Measurements from ENCODE around the gene MS4A1. TPM values are rescaled to one million over a fixed set of nuclear protein-coding genes. Genes with fewer than 3 reads are reported as not detected.

The MS4A1 gene
- total and polyA plus RNA-seq, 2 of the 4 experiments (the other 2 are of a cell fraction) = not detected

- H3K23ac ChIP-seq (ENCODE audit: low read depth, low read length) = no peak overlapping the region
- H2BK20ac ChIP-seq (ENCODE audit: low read depth, low read length) = no peak overlapping the region
- no peak overlapping the region for H4K8ac ChIP-seq (ENCODE audit: low read depth in 2 of 2, low read length in 2 of 2)
- ChIA-PET POLR2A (ENCODE audit: unreplicated experiment) (no interaction called here), CTCF (no interaction called here)
- TF ChIP-seq RFX5 (IDR thresholded peaks at IDR 0.05; ENCODE audit: low read depth, low read length) = no peak
- TF ChIP-seq CTCF (conservative IDR thresholded peaks at IDR 0.05; ENCODE audit: low read depth, low read length) = no peak
- TF ChIP-seq MAZ (IDR thresholded peaks at IDR 0.05; ENCODE audit: borderline replicate concordance, low read depth, low read length) = no peak
- TF ChIP-seq MAFK (IDR thresholded peaks at IDR 0.05; ENCODE audit: low read depth, low read length) = no peak
- BruUV-seq (replicated peaks) = no TSS peak
- H3K27ac ChIP-seq (ENCODE audit: insufficient read depth, low read length) = no peak overlapping the region
- no peak overlapping the region for H2BK5ac ChIP-seq (ENCODE audit: low read depth, low read length, poor library complexity, severe bottlenecking)
- H3K79me1 ChIP-seq (ENCODE audit: low read depth in 1 of 2, low read length in 2 of 2) = no peaks in the 10 kb centered on the region
- H2BK120ac ChIP-seq (ENCODE audit: low read depth, low read length) = no peak overlapping the region
- no peak for ATAC-seq (ENCODE audit: low read depth)
- intact Hi-C loops (cut with micrococcal nuclease) (no loop called here), dilution Hi-C loops (cut with HindIII; ENCODE audit: low sequenced_read_pairs, unreplicated experiment) (no loop called here), in situ Hi-C loops (cut with MboI; ENCODE audit: low sequenced_read_pairs) (no loop called here)
- no peaks in the 10 kb centered on the region for H4K20me1 ChIP-seq (ENCODE audit: insufficient read depth, low read length)
- H3K4me2 ChIP-seq (ENCODE audit: low read depth, low read length) = no peak overlapping the region
- H3K18ac ChIP-seq (ENCODE audit: low read depth, low read length) = no peak overlapping the region
- WGBS, 2 experiments (ENCODE audit: extremely low coverage in 2 of 2, insufficient read length in 1 of 2) = no CpG with 5 or more reads among the region's 2 CpGs
- no peak overlapping the region for H2AFZ ChIP-seq (replicated peaks; ENCODE audit: low read length, poor library complexity)
- H3K27me3 ChIP-seq (ENCODE audit: control insufficient read depth, insufficient read depth, low read length) = no peaks in the 10 kb centered on the region
- H2AK5ac ChIP-seq (ENCODE audit: low read depth, low read length) = no peak overlapping the region
- H3K9me1 ChIP-seq (ENCODE audit: insufficient read depth, low read length) = no peaks in the 10 kb centered on the region
- 0 out of 2 replicates have a peak, but pooled peaks cover 2% of the 10 kb centered on the region for H3K9me3 ChIP-seq (ENCODE audit: control insufficient read depth, insufficient read depth, low read length)
- H4K91ac ChIP-seq (ENCODE audit: insufficient read depth, low read depth, low read length) = no peak overlapping the region
- H4K5ac ChIP-seq (ENCODE audit: low read depth, low read length) = no peak overlapping the region
- no peak for DNase-seq
- H3K9ac ChIP-seq (ENCODE audit: low read depth, low read length) = no peak overlapping the region
- no peaks in the 10 kb centered on the region for H3K4me1 ChIP-seq (ENCODE audit: control insufficient read depth, insufficient read depth, low read length)
- H3K36me3 ChIP-seq (ENCODE audit: control insufficient read depth, insufficient read depth, low read length) = no peaks in the 10 kb centered on the region
- no peak overlapping the region for H3K4me3 ChIP-seq (ENCODE audit: insufficient read depth, low read depth, low read length)
- no peak overlapping the region for H2AK9ac ChIP-seq (replicated peaks; ENCODE audit: low read depth, low read length, poor library complexity)
- H3K14ac ChIP-seq (replicated peaks; ENCODE audit: low read depth, low read length) = no peak overlapping the region
- no peak overlapping the region for H2BK15ac ChIP-seq (ENCODE audit: low read depth, low read length)
- no peak overlapping the region for H3K56ac ChIP-seq (ENCODE audit: extremely low read depth, insufficient read depth, low read length)
- H3K4ac ChIP-seq (ENCODE audit: low read depth, low read length) = no peak overlapping the region
Measured at GRCh38 chr11:60468829-60469228, 13.2 kb downstream of the MS4A1 start.
